HG03469 (cell line): Measurements from ENCODE around the gene ADGRA1.

ENCODE experiments used
- ATAC-seq: cut with Tn5 transposase; IDR thresholded peaks from one replicate; pipeline ENCODE4 v1.9.1; 2021; ENCODE audit warnings: mild to moderate bottlenecking, moderate library complexity, moderate number of reproducible peaks; ENCODE audit not compliant: unreplicated experiment

Gene ADGRA1

DNA sequence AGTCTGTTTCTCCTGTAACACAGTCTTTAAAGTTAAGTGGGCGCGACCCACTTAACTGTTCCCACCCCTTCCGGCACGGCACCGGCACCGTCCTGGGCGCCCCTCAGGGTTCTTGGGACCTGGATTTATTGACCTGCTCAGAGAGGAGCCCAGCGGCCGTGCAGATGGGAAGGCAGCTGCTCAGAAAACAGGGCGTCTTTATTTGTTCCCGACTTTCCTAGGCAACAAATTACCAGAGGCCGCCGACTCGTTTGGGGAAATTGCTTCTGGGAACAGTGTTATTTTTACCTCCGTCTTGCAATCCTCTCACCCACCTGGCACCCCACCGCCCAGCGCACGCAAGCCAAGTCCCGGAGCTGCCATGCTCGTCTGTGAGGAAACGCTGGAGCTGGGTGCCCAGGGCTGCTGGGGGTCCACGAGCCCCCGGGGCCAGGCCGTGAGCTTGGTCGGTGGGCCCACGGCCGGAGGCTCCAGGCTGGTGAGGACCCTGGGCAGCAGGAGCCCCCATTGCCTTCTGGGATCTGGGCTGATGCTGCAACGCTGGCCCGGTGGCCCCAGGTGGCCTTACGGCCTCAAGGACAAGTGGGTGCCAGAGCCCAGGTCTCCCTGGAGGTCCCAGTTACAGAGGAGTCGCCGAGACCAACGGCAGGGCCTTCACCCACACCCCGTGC, 14.9 kb upstream of the ADGRA1 start:
- no peak for ATAC-seq

GRCh38 chr10:133075346-133076137, 12.2 kb upstream of the ADGRA1 start:
- ATAC-seq: no peak

DNA sequence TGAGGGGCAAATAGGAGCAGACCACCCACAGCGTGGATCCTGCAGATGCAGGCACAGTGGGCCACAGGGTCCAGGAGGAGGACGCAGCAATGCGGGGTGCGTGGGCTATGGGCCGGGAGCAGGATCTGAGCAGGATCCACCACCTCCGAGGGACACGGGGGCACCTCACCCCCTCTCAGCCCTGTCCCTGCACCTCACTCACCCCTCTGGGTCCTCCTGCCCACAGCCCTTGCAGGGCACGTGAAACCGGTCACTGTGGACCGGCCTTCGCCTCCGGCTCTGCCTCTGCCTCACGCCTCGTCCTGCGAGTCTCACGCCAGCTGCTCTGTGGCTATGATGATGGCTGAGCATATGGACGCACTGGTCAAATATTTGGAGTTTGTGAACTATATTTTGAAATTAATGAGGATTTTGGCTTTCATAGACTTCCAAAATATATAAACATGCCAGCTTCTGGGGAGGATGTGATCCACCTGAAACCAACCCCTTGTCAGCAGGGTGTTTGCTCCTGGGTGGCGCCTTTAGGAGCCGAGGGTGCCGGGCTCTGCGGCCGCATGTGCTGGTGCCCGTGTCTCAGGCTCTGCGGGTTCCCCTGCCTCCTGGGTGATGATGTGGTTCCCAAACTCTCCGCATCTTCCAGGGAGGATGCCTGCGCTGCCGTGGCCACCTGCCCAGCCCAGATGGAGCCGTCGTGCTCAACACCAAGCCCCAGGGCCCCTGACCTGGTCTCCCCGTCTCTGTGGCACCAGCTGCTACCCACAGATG, 11.3 kb upstream of the ADGRA1 start:
- ATAC-seq: no peak

DNA sequence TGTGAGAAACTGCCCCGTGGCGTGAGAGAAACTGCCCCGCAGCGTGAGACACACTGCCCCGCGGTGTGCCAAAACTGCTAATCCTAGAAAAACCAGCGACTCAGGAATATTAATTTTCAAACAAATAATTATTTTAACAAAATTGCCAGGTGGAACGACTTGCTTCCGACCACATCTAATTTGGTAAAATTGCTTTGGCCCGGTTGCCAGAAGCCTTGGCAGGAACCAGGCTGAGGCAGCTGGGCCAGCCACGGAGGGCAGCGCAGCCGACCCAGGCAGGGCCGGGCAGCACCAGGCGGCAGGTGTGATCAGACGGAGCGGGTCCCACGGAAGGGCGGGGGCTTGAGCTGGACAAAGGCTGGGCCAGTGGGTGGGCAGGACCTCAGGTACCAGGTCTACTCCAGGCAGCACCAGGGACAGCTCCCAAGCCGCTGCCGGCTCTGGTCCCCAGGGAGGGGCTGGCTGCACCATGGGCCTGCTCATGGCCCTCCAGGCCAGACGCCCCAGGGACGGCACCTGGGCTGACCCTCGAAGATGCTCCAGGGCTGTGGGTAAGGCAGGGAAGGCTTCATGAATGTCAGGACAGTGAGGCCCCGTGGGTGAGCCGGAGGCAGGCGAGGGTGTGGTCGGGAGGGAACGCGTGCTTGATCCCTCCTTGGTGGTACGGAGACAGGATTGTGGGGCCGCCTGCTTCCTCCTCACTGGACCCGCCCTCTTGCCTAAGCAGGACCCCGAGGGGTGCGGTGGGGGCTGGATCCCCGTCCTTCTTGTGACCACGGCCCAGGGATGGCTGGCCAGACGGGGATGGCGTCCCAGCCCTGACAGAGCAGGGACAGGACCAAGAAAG, 7.7 kb upstream of the ADGRA1 start:
- ATAC-seq: no peak

GRCh38 chr10:133080683-133081040, 7.1 kb upstream of the ADGRA1 start:
- ATAC-seq: no peak

GRCh38 chr10:133081636-133082035, 6.1 kb upstream of the ADGRA1 start:
- no peak for ATAC-seq

DNA sequence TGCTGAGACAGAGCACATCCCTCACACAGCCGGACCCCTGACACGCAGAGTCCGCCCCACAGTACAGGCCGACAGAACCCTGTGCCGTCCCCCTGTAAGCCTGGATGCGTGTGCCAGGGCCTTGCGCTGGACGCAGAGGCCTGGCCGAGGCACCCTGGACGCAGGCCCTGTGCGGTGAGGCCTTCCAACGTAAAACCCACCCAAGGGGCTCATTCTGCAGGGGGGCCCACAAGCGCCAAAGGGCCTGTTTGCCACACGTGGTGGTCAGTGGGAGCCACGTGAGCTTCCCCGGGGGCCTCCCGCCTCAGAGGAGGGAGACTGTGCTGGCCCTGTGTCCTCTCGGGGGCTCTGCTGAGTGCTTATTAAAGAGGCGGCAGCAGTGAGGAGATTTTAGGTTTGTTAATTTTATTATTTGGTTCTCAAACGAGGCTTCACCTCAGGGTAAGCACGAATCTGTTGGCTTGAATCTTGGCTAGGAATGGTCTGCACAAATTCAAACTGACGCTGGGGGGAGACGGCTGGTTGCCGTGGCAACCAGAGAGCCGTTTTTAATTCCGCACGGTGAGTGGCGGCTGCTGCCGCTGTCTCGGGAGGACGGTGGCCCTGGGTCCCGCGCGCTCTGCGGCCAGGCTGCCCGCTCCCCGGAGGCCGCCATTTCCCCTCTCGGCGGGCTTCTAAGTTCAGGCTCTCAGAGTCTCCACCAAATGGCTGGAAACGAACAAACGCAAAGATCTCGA, 4.9 kb upstream of the ADGRA1 start:
- ATAC-seq: no peak

DNA sequence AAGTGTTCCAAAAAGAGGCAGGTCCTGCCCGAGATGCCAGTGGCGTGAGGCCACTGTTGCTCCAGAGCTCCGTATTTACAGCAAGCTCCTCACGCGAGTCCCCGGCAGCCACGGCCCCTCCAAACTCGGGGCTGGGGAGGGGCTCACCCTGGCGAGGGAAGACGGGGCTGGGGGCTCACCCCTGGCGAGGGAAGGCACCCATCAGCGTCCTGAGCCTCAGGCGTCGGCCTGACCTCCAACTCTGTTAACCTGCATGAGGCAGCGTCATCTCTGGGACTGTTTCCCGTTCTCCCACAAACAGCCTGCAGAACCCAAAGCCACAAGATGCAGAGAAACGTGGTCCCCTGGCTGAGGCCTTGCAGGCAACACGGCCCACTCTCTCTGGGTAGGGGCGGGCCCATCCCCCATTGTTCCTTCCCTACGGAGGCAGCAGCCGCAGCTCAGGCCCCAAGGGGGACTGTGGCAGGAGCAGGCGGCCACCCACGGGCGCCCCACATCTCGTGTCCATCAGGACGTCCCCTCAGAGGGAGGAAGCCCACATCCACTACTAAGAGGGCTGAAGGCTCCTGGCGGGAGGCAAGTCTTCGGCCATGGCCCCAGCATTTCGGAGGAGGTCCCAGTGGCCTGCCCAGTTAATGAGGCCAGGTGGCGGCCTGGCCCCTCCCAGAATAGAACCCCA, 4.2 kb upstream of the ADGRA1 start:
- no peak for ATAC-seq

DNA sequence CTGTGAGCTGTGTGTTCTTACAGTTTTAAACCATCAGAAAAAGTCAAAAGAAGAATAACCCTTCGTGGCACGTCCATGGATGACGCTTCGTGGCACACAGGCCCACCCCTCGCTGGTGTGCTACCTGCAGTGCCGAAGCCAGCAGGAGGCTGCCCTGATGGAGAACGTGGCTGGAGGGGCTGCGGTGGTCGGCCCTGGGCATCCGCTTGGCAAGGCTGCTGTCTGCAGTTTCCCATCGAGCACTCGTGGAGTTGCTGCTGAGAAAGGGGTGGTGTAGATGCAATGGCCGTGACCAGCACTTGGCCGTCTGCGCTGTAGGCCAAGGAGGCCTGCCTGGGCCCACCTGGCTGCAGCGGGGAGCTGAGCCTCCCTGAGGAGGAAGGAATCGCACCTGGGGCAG, 3.2 kb upstream of the ADGRA1 start:
- ATAC-seq: no peak

- ATAC-seq: no peak
Measured at GRCh38 chr10:133085251-133086125, 2.2 kb upstream of the ADGRA1 start.

- ATAC-seq: no peak
Measured at GRCh38 chr10:133086247-133086646, 1.5 kb upstream of the ADGRA1 start.

- ATAC-seq: no peak
Measured at GRCh38 chr10:133087045-133087678, 562 bp upstream of the ADGRA1 start.

DNA sequence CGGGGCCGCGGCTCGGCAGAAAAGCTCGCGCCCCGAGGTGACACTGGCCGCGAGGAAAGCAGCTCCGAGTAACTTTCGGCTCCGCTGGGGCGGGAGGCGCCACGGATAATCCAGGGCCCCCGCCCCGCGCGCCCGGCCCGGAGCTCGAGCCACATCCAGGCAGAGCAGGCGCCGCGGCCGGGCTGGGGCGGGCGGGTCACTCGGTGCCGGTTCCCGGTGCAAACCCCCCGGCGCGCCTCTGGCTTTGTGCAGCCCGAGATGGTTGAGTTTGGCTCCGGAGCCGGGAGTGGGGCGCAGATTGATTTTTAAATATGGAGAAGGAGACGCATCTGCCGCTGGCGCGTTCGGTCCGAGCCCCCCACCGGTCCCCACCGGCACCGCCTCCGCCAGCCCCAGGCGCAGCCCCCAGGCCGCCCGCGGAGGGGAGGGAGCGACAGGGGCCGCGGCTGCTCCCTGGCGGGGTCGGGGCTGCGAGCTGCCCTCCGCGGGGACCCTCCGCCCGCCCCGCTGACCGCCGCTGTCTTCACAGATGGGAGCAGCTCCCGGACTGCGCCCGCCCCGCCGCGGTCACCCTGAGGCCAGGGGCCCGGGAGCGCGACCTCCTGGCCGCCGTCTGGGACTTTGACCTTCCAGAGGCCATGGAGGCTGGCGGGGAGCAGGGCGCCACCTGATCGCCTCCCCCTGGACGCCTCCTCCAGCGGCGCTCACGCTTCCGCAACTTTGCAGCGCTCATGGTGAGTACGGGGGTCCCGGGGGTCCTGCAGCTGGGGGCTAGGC, 643 bp downstream of the ADGRA1 start:
- no peak for ATAC-seq

DNA sequence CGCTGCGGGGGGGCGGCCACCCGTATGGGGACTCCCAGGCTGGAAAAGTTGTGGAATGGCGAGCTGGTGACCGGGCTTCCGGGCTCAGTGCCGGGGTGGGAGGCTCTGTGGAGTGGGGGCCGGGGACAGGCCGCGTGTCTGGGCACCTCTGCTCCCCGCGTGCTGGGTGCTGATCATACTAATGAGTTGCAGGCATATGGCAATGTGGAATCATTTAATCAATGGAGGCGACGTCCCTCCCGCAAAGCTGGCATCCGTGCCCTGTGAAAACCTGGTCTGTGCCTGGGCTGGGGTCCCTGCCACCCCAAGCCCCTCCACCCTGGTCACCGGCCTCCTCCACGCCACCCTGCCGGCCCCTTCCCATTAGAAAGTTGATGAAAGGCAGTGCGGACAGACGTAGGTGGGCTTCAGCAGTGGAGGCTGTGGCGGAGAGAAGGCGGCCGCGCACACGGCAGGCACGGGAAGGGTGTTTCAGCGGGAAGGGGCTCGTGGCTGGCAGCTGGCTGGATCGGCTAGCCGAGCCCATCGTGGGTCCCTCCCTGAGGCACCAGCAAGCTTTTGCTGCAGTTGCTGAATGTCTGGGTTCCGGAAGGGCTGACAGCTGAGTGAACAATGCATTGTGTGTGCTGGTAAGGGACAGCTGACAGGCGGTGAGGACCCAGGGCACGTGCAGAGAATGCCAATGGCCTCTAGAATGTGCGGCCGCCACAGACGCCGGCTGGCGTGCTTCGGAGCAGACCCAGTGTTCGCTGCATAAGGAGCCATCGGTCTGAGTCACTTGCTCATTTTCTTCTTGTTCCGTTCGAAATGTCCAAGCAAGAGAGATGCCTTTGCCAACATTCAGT, 1.5 kb downstream of the ADGRA1 start:
- ATAC-seq: no peak

DNA sequence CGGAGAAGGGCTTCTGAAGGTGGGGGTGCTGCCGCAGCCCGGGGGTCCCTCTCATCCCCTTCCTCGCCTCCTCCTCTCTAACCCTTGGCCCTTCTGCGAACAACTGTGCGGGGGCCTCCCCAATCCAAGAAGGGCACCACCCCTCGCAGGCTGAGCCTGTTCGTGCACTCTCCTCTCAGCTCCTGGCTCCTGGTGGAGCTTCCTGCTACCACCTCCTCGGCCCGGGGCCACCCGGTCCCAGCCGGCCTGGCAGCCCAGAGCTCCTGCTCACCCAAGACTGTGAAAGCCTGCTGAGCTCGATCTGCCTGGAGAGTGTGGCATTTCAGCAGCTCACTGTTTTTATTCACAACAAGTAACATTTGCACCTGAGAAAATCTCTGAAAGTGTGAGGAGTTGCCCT, 2.4 kb downstream of the ADGRA1 start:
- no peak for ATAC-seq

DNA sequence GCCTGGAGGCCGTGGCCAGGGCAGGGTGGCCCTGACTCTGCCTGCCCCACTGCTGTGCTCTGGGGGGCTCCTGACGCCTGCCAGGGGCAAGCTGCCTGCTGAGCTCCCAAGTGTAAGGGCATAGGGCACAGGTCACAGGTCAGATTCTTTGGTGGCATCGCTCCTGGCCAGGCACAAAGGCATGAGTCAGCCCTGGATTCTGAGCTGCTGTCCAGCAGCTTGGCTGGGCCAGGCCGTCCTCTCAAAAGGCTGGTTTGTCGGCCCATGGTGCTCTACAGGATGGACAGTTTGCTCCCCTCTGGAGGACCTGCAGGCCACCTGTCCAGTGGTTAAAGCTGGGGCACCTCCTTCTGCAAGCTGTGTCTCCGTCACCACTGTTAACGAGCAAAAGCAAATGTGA, 2.9 kb downstream of the ADGRA1 start:
- ATAC-seq: no peak

DNA sequence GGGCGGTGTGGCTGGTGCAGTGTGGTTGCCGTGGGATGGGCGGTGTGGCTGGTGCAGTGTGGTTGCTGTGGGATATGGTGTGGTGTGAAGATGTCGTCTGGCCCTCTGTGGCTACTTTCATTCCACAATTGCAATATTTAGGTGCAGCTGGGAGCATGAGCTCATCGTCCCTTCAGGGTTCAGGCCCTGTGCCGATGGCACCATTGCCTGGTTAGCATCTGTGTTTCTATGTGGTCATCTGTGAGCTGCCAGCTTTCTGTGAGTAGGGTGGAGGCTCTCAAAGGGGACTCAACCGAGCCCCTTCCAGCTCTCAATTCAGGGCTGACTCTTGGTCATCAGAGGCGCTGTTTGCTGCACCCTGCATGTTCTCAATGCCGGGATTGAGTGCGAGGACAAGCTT, 3.6 kb downstream of the ADGRA1 start:
- ATAC-seq: no peak
